Measurements from ENCODE around the gene AMOTL1. TPM values are rescaled to one million over a fixed set of nuclear protein-coding genes. Genes with fewer than 3 reads are reported as not detected.

Gene AMOTL1
- total RNA-seq, 1 donor from 2014 or later = 64.8 TPM

DNA sequence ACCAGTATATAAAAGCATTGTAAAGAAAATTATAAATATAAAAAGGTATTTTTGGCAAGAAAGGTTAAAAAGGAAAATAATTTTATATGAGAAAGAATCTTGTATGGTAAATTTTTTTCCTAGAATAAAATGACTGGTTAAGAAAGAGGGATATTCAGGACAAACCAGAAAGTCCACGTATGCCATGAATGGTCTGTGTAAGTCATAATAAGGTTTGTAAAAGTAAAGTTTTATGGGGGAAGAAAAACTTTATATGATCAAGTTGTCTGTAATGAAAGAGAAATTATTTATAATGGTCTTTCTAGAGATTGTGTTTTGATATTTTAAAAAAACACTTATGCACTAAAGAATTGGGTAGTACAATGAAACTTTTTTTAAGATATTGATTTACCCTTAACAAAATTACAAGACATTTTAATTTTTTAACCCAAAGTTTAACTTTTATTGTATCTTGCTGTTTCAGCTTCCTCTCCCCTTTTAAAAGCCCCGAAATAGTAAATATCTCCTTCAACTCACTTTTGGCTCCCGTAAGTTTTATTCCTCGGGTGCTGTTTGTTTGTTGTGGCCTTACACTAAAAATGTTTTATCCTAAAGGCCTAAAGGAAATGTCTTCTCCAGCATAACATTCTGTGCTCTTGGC is 47.7 kb downstream of the AMOTL1 start:
- Mint-ChIP-seq H3K4me1 (ENCODE audit: unreplicated experiment) (no peaks in the 10 kb centered on the region), H3K27ac (no peak overlapping the region), H3K36me3 (peaks cover 67% of the 10 kb centered on the region), H3K9me3 (peaks cover 9% of the 10 kb centered on the region), H3K27me3 (no peaks in the 10 kb centered on the region), H3K4me3 (no peak overlapping the region)
- TF ChIP-seq, protein P1, sequence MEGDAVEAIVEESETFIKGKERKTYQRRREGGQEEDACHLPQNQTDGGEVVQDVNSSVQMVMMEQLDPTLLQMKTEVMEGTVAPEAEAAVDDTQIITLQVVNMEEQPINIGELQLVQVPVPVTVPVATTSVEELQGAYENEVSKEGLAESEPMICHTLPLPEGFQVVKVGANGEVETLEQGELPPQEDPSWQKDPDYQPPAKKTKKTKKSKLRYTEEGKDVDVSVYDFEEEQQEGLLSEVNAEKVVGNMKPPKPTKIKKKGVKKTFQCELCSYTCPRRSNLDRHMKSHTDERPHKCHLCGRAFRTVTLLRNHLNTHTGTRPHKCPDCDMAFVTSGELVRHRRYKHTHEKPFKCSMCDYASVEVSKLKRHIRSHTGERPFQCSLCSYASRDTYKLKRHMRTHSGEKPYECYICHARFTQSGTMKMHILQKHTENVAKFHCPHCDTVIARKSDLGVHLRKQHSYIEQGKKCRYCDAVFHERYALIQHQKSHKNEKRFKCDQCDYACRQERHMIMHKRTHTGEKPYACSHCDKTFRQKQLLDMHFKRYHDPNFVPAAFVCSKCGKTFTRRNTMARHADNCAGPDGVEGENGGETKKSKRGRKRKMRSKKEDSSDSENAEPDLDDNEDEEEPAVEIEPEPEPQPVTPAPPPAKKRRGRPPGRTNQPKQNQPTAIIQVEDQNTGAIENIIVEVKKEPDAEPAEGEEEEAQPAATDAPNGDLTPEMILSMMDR (conservative IDR thresholded peaks at IDR 0.05) = no peak
- DNase-seq (ENCODE audit: extremely low spot score, unreplicated experiment) = no peak

DNA sequence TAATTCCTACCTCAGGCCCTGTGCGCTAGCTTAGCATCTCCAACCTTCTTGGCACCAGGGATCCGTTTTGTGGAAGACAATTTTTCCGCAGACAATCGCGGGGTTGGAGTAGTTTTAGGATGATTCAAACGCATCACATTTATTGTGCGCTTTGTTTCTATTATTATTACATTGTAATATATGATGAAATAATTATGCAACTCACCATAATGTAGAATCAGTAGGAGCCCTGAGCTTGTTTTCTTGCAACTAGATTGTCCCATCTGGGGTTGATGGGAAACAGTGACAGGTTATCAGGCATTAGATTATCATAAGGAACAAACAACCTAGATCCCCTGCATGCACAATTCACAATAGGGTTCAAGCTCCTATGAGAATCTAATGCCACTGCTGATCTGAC is 52.3 kb downstream of the AMOTL1 start:
- Mint-ChIP-seq H3K9me3 (no peaks in the 10 kb centered on the region), H3K4me1 (ENCODE audit: unreplicated experiment) (no peaks in the 10 kb centered on the region), H3K27me3 (no peaks in the 10 kb centered on the region), H3K4me3 (no peak overlapping the region), H3K36me3 (peaks cover 81% of the 10 kb centered on the region), H3K27ac (no peak overlapping the region)
- TF ChIP-seq, protein P1 (conservative IDR thresholded peaks at IDR 0.05) = no peak
- no peak for DNase-seq (ENCODE audit: extremely low spot score, unreplicated experiment)

DNA sequence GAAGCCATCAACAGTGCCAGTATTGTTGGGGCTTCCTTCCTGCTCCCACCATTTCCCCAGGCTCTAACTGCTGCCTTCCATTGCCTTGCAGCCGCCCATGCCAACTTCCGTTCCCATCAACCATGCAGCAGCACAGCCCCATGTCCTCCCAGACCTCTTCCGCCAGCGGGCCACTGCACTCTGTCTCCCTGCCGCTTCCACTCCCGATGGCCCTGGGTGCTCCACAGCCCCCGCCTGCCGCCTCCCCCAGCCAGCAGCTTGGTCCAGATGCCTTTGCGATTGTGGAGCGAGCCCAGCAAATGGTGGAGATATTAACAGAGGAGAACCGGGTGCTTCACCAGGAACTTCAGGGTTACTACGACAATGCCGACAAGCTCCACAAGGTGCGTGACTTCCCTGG is 53.3 kb downstream of the AMOTL1 start:
- no peak overlapping the region for H3K4me3 Mint-ChIP-seq
- TF ChIP-seq, protein P1 (conservative IDR thresholded peaks at IDR 0.05) = no peak
- H3K4me1 Mint-ChIP-seq (ENCODE audit: unreplicated experiment) = no peaks in the 10 kb centered on the region
- H3K27ac Mint-ChIP-seq = peak overlapping the region; percentile 43
- H3K36me3 Mint-ChIP-seq = peaks cover 79% of the 10 kb centered on the region
- peaks cover 4% of the 10 kb centered on the region for H3K9me3 Mint-ChIP-seq
- no peaks in the 10 kb centered on the region for H3K27me3 Mint-ChIP-seq
- DNase-seq (ENCODE audit: extremely low spot score, unreplicated experiment) = no peak

DNA sequence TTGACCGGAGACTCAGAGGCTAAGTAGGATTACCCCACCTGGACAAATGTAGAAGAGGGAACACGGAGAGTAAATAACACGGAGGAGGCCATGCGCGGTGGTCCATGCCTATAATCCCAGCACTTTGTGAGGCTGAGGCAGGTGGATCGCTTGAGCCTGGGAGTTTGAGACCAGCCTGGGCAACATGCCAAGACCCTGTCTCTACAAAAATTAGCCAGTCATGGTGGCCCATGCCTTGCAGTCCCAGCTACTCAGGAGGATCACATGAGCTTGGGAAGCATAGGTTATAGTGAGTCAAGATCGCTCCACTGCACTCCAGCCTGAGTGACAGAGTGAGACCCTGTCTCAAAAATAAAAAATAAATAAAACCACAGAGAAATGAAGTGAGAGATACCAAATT is 53.9 kb downstream of the AMOTL1 start:
- Mint-ChIP-seq H3K27me3 (no peaks in the 10 kb centered on the region), H3K9me3 (peaks cover 5% of the 10 kb centered on the region), H3K4me1 (ENCODE audit: unreplicated experiment) (no peaks in the 10 kb centered on the region), H3K4me3 (no peak overlapping the region), H3K36me3 (peaks cover 85% of the 10 kb centered on the region), H3K27ac (peak overlapping the region; percentile 43)
- DNase-seq (ENCODE audit: extremely low spot score, unreplicated experiment) = no peak
- TF ChIP-seq, protein P1 (conservative IDR thresholded peaks at IDR 0.05) = no peak

DNA sequence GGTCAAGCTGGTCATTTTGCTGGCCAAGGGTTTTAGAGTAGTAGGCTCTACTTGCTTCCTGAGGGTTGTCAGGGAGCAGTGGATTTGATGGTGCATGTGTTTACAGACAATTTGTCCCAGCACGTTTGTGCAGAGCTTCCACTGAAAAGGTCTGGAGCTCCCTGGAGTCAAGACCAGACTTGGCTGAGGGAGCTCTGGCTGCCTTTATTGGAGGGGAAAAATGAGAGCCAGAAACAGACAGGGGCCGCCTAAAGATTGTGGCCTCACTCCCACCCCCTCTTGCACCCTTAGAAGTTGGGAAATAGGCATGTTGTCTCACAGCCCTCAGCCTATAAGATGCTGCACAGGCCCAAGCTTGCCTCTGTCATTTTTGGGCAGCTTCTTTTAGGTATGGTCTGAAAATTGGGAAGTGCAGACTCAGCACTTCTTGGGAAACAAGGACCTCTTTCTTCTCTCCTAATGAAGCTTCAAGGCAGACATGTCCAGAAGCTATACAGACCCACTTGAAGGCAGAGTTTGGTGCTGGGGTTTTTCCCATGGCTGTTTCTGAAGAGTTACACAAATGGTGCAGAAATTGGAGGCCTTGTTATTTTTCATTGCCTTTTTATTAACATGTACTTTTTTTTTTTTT is 55.1 kb downstream of the AMOTL1 start:
- Mint-ChIP-seq H3K36me3 (peaks cover 87% of the 10 kb centered on the region), H3K9me3 (peaks cover 5% of the 10 kb centered on the region), H3K4me1 (ENCODE audit: unreplicated experiment) (no peaks in the 10 kb centered on the region), H3K27me3 (no peaks in the 10 kb centered on the region), H3K27ac (no peak overlapping the region), H3K4me3 (no peak overlapping the region)
- no peak for DNase-seq (ENCODE audit: extremely low spot score, unreplicated experiment)
- TF ChIP-seq, protein P1 (conservative IDR thresholded peaks at IDR 0.05) = no peak

Measured in type B pancreatic cell (in vitro differentiated cells).